Dendritic cell treated with granulocyte-macrophage colony-stimulating factor and Interleukin-4, amounts not matched to agents 40 ng/mL and 50 ng/mL, for 4 days (primary cell): Measurements from ENCODE around the gene HTR5A.

Experiments
- H3K27ac Mint-ChIP-seq: one replicate; pipeline ENCODE4 v1.8.0; 2022; ENCODE audit warnings: mild to moderate bottlenecking, mixed read lengths
- H3K27me3 Mint-ChIP-seq: one replicate; pipeline ENCODE4 v1.8.0; 2022; ENCODE audit warnings: mild to moderate bottlenecking, mixed read lengths
- H3K36me3 Mint-ChIP-seq: one replicate; pipeline ENCODE4 v1.8.0; 2022; ENCODE audit warnings: low read depth, mixed read lengths
- H3K4me1 Mint-ChIP-seq: one replicate; pipeline ENCODE4 v1.8.0; 2022; ENCODE audit warnings: low read depth, mixed read lengths
- H3K4me3 Mint-ChIP-seq: one replicate; pipeline ENCODE4 v1.8.0; 2022; ENCODE audit warnings: mild to moderate bottlenecking, moderate library complexity, mixed read lengths
- H3K9me3 Mint-ChIP-seq: one replicate; pipeline ENCODE4 v1.8.0; 2022; ENCODE audit warnings: mixed read lengths
- intact Hi-C: fragments of 100-400 bp; cut with micrococcal nuclease; formaldehyde crosslinking; loops from one replicate; pipeline ENCODE4 v1.15.0; 2022

Gene HTR5A

DNA sequence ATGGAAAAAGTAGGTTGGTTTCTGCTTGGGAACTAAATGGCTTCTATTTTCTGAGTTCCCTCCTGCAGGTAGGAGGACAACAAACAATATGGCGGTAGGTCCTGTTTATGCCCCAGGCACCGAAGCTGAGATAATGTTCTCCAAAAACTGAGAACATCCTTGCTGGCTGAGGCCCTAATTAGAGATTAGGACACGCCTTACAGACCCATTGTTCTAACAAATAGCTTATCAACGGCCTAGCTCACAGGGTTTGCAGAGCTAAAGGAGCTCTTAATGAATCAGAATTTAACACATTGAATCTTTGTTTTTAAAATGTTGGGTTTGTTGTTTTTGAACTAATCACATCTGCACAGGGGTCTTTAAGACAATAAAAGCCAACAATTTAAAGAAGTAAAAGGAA, 37.0 kb downstream of the HTR5A start:
- Mint-ChIP-seq H3K27ac (no peak overlapping the region), H3K36me3 (no peaks in the 10 kb centered on the region), H3K4me3 (no peak overlapping the region), H3K9me3 (no peaks in the 10 kb centered on the region), H3K4me1 (no peaks in the 10 kb centered on the region), H3K27me3 (peaks cover 5% of the 10 kb centered on the region)
- intact Hi-C loops = no loop called here

DNA sequence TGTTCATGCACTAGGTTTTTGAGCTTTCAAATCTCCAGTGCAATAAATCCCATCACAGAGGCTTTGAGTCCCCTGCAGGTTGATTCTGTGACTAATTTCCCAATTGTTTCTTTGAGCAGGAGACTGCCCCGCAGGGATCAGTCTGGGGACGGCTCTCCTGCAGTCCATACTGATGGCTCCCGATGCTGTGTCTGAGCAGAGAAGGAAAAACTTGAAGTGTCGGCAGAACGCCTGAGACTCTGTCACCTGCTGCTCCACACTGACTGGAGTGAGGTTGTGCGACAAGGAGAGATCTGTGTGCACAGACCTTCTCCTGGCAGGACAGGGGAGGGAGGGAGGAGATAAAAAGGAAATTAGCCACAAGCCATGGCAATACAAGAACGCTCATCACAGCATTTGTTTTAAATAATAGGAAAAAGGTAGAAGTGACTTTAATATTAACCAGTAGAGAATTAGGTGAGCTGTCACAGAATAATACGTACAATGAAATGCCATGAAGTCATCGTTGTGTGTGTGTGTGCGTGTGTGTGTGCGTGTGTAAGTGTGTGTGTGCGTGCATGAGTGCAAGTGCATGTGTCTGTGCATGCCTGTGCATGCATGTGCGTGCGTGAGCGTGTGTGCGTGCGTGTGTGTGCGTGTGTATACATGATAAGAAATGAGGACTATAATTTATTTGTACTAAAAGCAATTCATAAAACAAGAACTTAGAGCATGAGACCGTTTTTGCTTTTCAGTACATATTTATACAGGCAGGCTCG, 38.2 kb downstream of the HTR5A start:
- no peak overlapping the region for H3K27ac Mint-ChIP-seq
- H3K36me3 Mint-ChIP-seq = no peaks in the 10 kb centered on the region
- no peaks in the 10 kb centered on the region for H3K4me1 Mint-ChIP-seq
- H3K9me3 Mint-ChIP-seq = no peaks in the 10 kb centered on the region
- intact Hi-C loops = no loop called here
- peaks cover 5% of the 10 kb centered on the region for H3K27me3 Mint-ChIP-seq
- no peak overlapping the region for H3K4me3 Mint-ChIP-seq

- Mint-ChIP-seq H3K4me3 (no peak overlapping the region), H3K27me3 (peaks cover 5% of the 10 kb centered on the region), H3K36me3 (no peaks in the 10 kb centered on the region), H3K27ac (no peak overlapping the region), H3K9me3 (no peaks in the 10 kb centered on the region), H3K4me1 (no peaks in the 10 kb centered on the region)
- intact Hi-C loops = no loop called here
Measured at GRCh38 chr7:155109121-155109520, 39.0 kb downstream of the HTR5A start.

- Mint-ChIP-seq H3K4me3 (no peak overlapping the region), H3K9me3 (peaks cover 9% of the 10 kb centered on the region), H3K27ac (no peak overlapping the region), H3K4me1 (no peaks in the 10 kb centered on the region), H3K36me3 (no peaks in the 10 kb centered on the region), H3K27me3 (no peaks in the 10 kb centered on the region)
- intact Hi-C loops = no loop called here
Measured at GRCh38 chr7:155115288-155115687, 45.2 kb downstream of the HTR5A start.

- intact Hi-C loops = no loop called here
- H3K27me3 Mint-ChIP-seq = no peaks in the 10 kb centered on the region
Measured at GRCh38 chr7:155119801-155120382, 49.8 kb downstream of the HTR5A start.

DNA sequence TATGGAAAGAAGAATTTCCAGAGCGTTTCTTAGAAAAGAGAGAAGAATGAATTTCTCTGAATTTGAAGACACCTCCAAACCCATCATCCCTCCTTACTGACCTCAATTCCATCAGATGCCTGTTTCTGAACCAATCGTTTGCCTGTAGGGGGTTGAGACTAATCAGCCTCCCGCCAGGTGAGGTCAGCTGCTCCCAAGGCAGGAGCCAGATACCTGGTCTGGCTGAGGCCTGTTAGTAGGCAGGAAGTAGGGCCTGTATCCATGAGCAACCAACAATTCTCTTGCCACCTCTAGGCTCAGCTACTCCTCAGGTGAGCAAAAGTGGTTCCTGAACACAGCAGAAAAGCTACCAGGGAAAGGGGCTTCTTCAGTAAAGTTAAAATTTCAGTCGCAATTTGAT, 50.3 kb downstream of the HTR5A start:
- no peaks in the 10 kb centered on the region for H3K4me1 Mint-ChIP-seq

More at GRCh38 chr7:155119801-155120382, 49.8 kb downstream of the HTR5A start:
- Mint-ChIP-seq H3K4me1 (no peaks in the 10 kb centered on the region), H3K9me3 (peaks cover 24% of the 10 kb centered on the region), H3K4me3 (no peak overlapping the region), H3K27ac (no peak overlapping the region), H3K36me3 (no peaks in the 10 kb centered on the region)

DNA sequence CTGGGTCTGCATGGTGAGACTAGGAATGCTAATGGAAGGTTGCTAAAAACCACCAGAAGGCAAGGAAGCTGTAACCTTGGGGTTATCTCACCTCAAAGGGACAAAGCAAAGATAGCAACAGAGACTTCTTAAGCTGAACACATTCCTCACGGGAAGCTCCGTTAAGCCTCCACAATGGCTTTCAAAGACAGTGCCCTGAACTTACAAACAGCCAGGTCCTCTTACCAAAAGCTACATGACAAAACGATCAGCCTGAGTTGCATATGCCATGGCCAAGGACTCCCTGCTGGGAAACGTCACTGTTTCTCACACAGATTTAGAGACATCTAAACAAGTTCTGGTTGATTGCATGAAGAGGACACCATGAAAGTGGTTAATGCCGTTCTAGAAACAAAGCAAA, 52.7 kb downstream of the HTR5A start:
- peaks cover 24% of the 10 kb centered on the region for H3K9me3 Mint-ChIP-seq
- intact Hi-C loops = no loop called here

More for the DNA sequence above, 50.3 kb downstream of the HTR5A start:
- H3K9me3 Mint-ChIP-seq = peaks cover 24% of the 10 kb centered on the region
- H3K27ac Mint-ChIP-seq = no peak overlapping the region
- intact Hi-C loops = no loop called here
- no peaks in the 10 kb centered on the region for H3K27me3 Mint-ChIP-seq
- no peaks in the 10 kb centered on the region for H3K36me3 Mint-ChIP-seq
- H3K4me3 Mint-ChIP-seq = no peak overlapping the region

DNA sequence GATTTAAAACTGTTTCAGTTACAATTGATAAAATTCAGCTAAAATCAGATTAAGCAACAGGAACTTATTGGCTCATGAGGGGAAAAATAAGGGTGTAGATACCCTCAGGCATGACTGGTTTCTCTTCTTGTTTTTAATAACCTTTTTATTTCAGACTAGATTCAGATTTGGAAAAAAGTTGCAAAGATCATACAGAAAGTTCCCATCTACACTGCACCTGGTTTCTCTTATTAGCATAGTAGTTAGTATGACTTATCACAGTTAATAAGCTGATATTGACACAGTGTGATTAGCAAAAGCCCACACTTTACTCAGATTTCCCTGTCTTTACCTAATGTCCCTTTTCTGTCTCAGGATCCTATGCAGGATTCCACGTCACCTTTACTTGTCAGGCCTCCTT, 53.3 kb downstream of the HTR5A start:
- H3K4me1 Mint-ChIP-seq = no peaks in the 10 kb centered on the region
- H3K9me3 Mint-ChIP-seq = peaks cover 24% of the 10 kb centered on the region
- H3K36me3 Mint-ChIP-seq = no peaks in the 10 kb centered on the region
- H3K4me3 Mint-ChIP-seq = no peak overlapping the region
- no peaks in the 10 kb centered on the region for H3K27me3 Mint-ChIP-seq
- intact Hi-C loops = no loop called here
- H3K27ac Mint-ChIP-seq = no peak overlapping the region

More for the DNA sequence above, 52.7 kb downstream of the HTR5A start:
- no peaks in the 10 kb centered on the region for H3K36me3 Mint-ChIP-seq
- H3K27me3 Mint-ChIP-seq = no peaks in the 10 kb centered on the region
- H3K4me3 Mint-ChIP-seq = no peak overlapping the region
- H3K4me1 Mint-ChIP-seq = no peaks in the 10 kb centered on the region
- H3K27ac Mint-ChIP-seq = no peak overlapping the region

- H3K27ac Mint-ChIP-seq = no peak overlapping the region
- H3K27me3 Mint-ChIP-seq = no peaks in the 10 kb centered on the region
- no peaks in the 10 kb centered on the region for H3K36me3 Mint-ChIP-seq
- H3K4me3 Mint-ChIP-seq = no peak overlapping the region
- intact Hi-C loops = no loop called here
- peaks cover 28% of the 10 kb centered on the region for H3K9me3 Mint-ChIP-seq
- H3K4me1 Mint-ChIP-seq = no peaks in the 10 kb centered on the region
Measured at GRCh38 chr7:155124706-155125105, 54.6 kb downstream of the HTR5A start.

GRCh38 chr7:155129186-155129585, 59.1 kb downstream of the HTR5A start:
- Mint-ChIP-seq H3K9me3 (peaks cover 16% of the 10 kb centered on the region), H3K4me3 (no peak overlapping the region), H3K27me3 (no peaks in the 10 kb centered on the region), H3K36me3 (no peaks in the 10 kb centered on the region), H3K4me1 (no peaks in the 10 kb centered on the region), H3K27ac (no peak overlapping the region)
- intact Hi-C loops = no loop called here

DNA sequence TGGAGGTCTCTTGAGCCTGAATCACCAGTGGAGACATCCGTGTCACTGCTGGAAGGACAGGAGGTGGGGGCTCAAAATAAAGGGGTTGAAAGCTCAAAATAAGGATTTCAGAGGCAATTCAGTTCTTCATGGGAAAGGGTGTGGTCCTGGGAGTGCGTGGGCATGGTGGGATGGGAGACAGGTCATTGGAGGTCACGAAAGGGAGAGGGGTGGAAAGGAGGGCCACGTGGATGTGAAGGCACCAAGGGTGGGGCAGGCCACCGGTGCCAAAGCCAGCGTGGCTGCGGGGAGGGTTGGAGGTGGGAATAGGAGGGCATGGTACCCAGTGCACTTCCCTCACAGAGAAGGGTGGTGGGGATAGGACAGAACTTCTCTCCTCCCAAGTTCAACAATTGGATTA, 59.7 kb downstream of the HTR5A start:
- H3K27ac Mint-ChIP-seq = no peak overlapping the region
- intact Hi-C loops = no loop called here
- H3K27me3 Mint-ChIP-seq = no peaks in the 10 kb centered on the region
- peaks cover 16% of the 10 kb centered on the region for H3K9me3 Mint-ChIP-seq
- H3K36me3 Mint-ChIP-seq = no peaks in the 10 kb centered on the region
- H3K4me3 Mint-ChIP-seq = no peak overlapping the region
- no peaks in the 10 kb centered on the region for H3K4me1 Mint-ChIP-seq

GRCh38 chr7:155130493-155130892, 60.4 kb downstream of the HTR5A start:
- H3K27ac Mint-ChIP-seq = no peak overlapping the region
- intact Hi-C loops = no loop called here
- peaks cover 16% of the 10 kb centered on the region for H3K9me3 Mint-ChIP-seq
- H3K4me3 Mint-ChIP-seq = no peak overlapping the region
- H3K4me1 Mint-ChIP-seq = no peaks in the 10 kb centered on the region
- no peaks in the 10 kb centered on the region for H3K36me3 Mint-ChIP-seq
- no peaks in the 10 kb centered on the region for H3K27me3 Mint-ChIP-seq

- H3K9me3 Mint-ChIP-seq = peaks cover 16% of the 10 kb centered on the region
- intact Hi-C loops = no loop called here
Measured at GRCh38 chr7:155131090-155131489, 61.0 kb downstream of the HTR5A start.

DNA sequence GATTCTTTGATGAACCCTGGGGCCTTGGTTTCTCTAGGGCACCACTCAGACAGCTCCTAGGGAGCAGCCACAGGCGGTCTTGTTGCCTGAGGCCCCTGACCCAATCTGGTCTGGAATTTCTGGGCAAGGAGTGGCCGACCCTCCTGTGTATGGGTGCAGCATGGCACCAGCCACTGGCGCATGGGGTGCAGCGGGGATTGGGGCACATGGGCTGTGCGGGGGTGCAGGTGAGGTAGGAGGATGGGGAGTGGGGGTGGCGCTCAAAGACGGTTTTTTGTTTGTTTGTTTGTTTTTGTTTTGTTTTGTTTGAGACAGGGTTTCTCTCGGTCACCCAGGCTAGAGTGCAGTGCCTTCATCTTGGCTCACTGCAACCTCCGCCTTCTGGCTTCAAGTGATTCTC, 62.3 kb downstream of the HTR5A start:
- no peaks in the 10 kb centered on the region for H3K36me3 Mint-ChIP-seq
- H3K4me1 Mint-ChIP-seq = no peaks in the 10 kb centered on the region
- no peak overlapping the region for H3K4me3 Mint-ChIP-seq
- H3K9me3 Mint-ChIP-seq = peaks cover 16% of the 10 kb centered on the region
- no peaks in the 10 kb centered on the region for H3K27me3 Mint-ChIP-seq
- intact Hi-C loops = no loop called here
- no peak overlapping the region for H3K27ac Mint-ChIP-seq

More at GRCh38 chr7:155131090-155131489, 61.0 kb downstream of the HTR5A start:
- H3K27ac Mint-ChIP-seq = no peak overlapping the region
- no peaks in the 10 kb centered on the region for H3K27me3 Mint-ChIP-seq
- H3K4me3 Mint-ChIP-seq = no peak overlapping the region
- no peaks in the 10 kb centered on the region for H3K4me1 Mint-ChIP-seq
- no peaks in the 10 kb centered on the region for H3K36me3 Mint-ChIP-seq
